Right kidney (tissue), 9 donors: ENCODE data around the gene CUL1.

Source experiments
- DNase-seq: peaks from one replicate; pipeline ENCODE4 v3.0.0-alpha.2; 2016
- long read RNA-seq, 8 donors: transcript quantifications; one replicate each; lab custom pipeline, GENCODE V29; 2026

CUL1 gene
- long read RNA-seq, donor 1, transcript CUL1-201 (22 exons, 3,064 nt) = major isoform, 10 of 43 reads
- long read RNA-seq, donor 1, partial matches to known transcripts = 32 of 43 reads
- long read RNA-seq, donor 1, other reads (novel, unspliced or antisense) = 0 of 43 reads
- long read RNA-seq, donor 2, transcript CUL1-201 (22 exons, 3,064 nt) = major isoform, 5 of 7 reads
- long read RNA-seq, donor 2, partial matches to known transcripts = 0 of 7 reads
- long read RNA-seq, donor 2, other reads (novel, unspliced or antisense) = 0 of 7 reads
- long read RNA-seq, donor 3, transcript CUL1-201 (22 exons, 3,064 nt) = major isoform, 7 of 7 reads
- long read RNA-seq, donor 3, partial matches to known transcripts = 0 of 7 reads
- long read RNA-seq, donor 3, other reads (novel, unspliced or antisense) = 0 of 7 reads
- long read RNA-seq, donor 4, transcript CUL1-201 (22 exons, 3,064 nt) = major isoform, 7 of 7 reads
- long read RNA-seq, donor 4, partial matches to known transcripts = 0 of 7 reads
- long read RNA-seq, donor 4, other reads (novel, unspliced or antisense) = 0 of 7 reads
- long read RNA-seq, donor 5, transcript CUL1-201 (22 exons, 3,064 nt) = major isoform, 10 of 11 reads
- long read RNA-seq, donor 5, partial matches to known transcripts = 0 of 11 reads
- long read RNA-seq, donor 5, other reads (novel, unspliced or antisense) = 0 of 11 reads
- long read RNA-seq, donor 6, partial matches to known transcripts = 0 of 1 reads
- long read RNA-seq, donor 6, other reads (novel, unspliced or antisense) = 0 of 1 reads
- long read RNA-seq, donor 7, transcript CUL1-201 (22 exons, 3,064 nt) = major isoform, 12 of 13 reads
- long read RNA-seq, donor 7, partial matches to known transcripts = 0 of 13 reads
- long read RNA-seq, donor 7, other reads (novel, unspliced or antisense) = 0 of 13 reads
- long read RNA-seq, donor 8, transcript CUL1-201 (22 exons, 3,064 nt) = major isoform, 11 of 12 reads
- long read RNA-seq, donor 8, partial matches to known transcripts = 0 of 12 reads
- long read RNA-seq, donor 8, other reads (novel, unspliced or antisense) = 0 of 12 reads

GRCh38 chr7:148698397-148699023 lies at the start of gene CUL1:
TSS of gene CUL1 (plus strand) at chr7:148698903. CDS start at chr7:148730123, 31,220 bp downstream.
- no peak for DNase-seq

GRCh38 chr7:148650232-148650858 lies 48.4 kb upstream of the CUL1 start:
- no peak for DNase-seq

- DNase-seq = no peak
These were observed 45.9 kb upstream of the CUL1 start for GRCh38 chr7:148652773-148653172.

GRCh38 chr7:148657929-148658328 lies 40.8 kb upstream of the CUL1 start:
- no peak for DNase-seq

- DNase-seq = no peak
These were observed 37.2 kb upstream of the CUL1 start for GRCh38 chr7:148661471-148661870.

GRCh38 chr7:148662646-148663045 lies 36.1 kb upstream of the CUL1 start:
- no peak for DNase-seq

- no peak for DNase-seq
These were observed 34.4 kb upstream of the CUL1 start for GRCh38 chr7:148664324-148664723.

GRCh38 chr7:148665221-148665620 lies 33.5 kb upstream of the CUL1 start:
- no peak for DNase-seq

- no peak for DNase-seq
These were observed 28.8 kb upstream of the CUL1 start for GRCh38 chr7:148669927-148670326.

GRCh38 chr7:148670374-148670773 lies 28.3 kb upstream of the CUL1 start:
- DNase-seq = no peak

- no peak for DNase-seq
These were observed 27.9 kb upstream of the CUL1 start for GRCh38 chr7:148670807-148671206.

- no peak for DNase-seq
These were observed 26.7 kb upstream of the CUL1 start for GRCh38 chr7:148672041-148672440.

GRCh38 chr7:148674689-148675088 lies 24.0 kb upstream of the CUL1 start:
- DNase-seq = no peak

- no peak for DNase-seq
These were observed 22.4 kb upstream of the CUL1 start for GRCh38 chr7:148676291-148676690.

GRCh38 chr7:148681821-148682220 lies 16.9 kb upstream of the CUL1 start:
- no peak for DNase-seq

GRCh38 chr7:148684289-148684830 lies 14.3 kb upstream of the CUL1 start:
- no peak for DNase-seq

GRCh38 chr7:148686312-148686937 lies 12.3 kb upstream of the CUL1 start:
- DNase-seq = no peak

- DNase-seq = no peak
These were observed 11.1 kb upstream of the CUL1 start for GRCh38 chr7:148687555-148687954.

- no peak for DNase-seq
These were observed 10.2 kb upstream of the CUL1 start for GRCh38 chr7:148688526-148688925.

GRCh38 chr7:148693651-148694050 lies 5.1 kb upstream of the CUL1 start:
- DNase-seq = no peak

GRCh38 chr7:148694631-148695030 lies 4.1 kb upstream of the CUL1 start:
- no peak for DNase-seq
